H1 (cell line): ENCODE measurements around the gene MYH9. TPM values are rescaled to one million over a fixed set of nuclear protein-coding genes. Genes with fewer than 3 reads are reported as not detected.

ENCODE experiments used
- CTCF ChIA-PET: fragments of 300-600 bp; sonication (Branson Sonifier 250); formaldehyde crosslinking; loops from one replicate; lab custom pipeline; 2021; ENCODE audit not compliant: partially characterized antibody; lab: Charles Lee
- POLR2A ChIA-PET: fragments of 300-600 bp; sonication (Branson Sonifier 250); formaldehyde crosslinking; loops from one replicate; lab custom pipeline; 2021; ENCODE audit warnings: inconsistent platforms; ENCODE audit not compliant: partially characterized antibody; lab: Charles Lee
- DNase-seq, 2 experiments: peaks; one replicate each; pipeline versions ENCODE4 v3.0.0 to v3.0.0-alpha.2; 2010 to 2022; ENCODE audit warnings: low spot score in 2 of 2, low read depth in 1 of 2, mixed read lengths in 1 of 2
- FAIRE-seq: peaks from 2 replicates; lab custom pipeline; 2011; peaks lifted over from hg19 to GRCh38; lab: Jason Lieb, UNC
- H2AFZ ChIP-seq: 2 replicates; pipeline ENCODE4 v1.8.1; 2012; ENCODE audit warnings: low read length, inconsistent platforms
- H2AK5ac ChIP-seq: 2 replicates; pipeline ENCODE4 v1.6.1; 2013; ENCODE audit warnings: low read depth, low read length
- H2BK120ac ChIP-seq: replicated peaks from 2 replicates; pipeline ENCODE3; 2013; ENCODE audit warnings: low read depth, low read length, inconsistent platforms
- H2BK12ac ChIP-seq: 2 replicates; pipeline ENCODE4 v1.6.1; 2013; ENCODE audit warnings: low read depth, low read length
- H2BK15ac ChIP-seq: 2 replicates; pipeline ENCODE4 v1.6.1; 2013; ENCODE audit warnings: low read length
- H2BK20ac ChIP-seq: 2 replicates; pipeline ENCODE4 v1.6.1; 2013; ENCODE audit warnings: low read length
- H2BK5ac ChIP-seq: 2 replicates; pipeline ENCODE4 v1.6.1; 2013; ENCODE audit warnings: low read depth, low read length
- H3K14ac ChIP-seq: 2 replicates; pipeline ENCODE4 v1.6.1; 2013; ENCODE audit warnings: inconsistent platforms; ENCODE audit not compliant: insufficient read length
- H3K18ac ChIP-seq: 2 replicates; pipeline ENCODE4 v1.6.1; 2013; ENCODE audit warnings: low read length; ENCODE audit errors: extremely low read depth
- H3K23ac ChIP-seq: 2 replicates; pipeline ENCODE4 v1.6.1; 2013; ENCODE audit warnings: inconsistent platforms; ENCODE audit not compliant: insufficient read length
- H3K23me2 ChIP-seq: 2 replicates; pipeline ENCODE4 v1.6.1; 2013; ENCODE audit warnings: low read depth, low read length
- H3K27ac ChIP-seq: 2 replicates; pipeline ENCODE4 v1.6.1; 2011; ENCODE audit warnings: low read depth, low read length, inconsistent platforms
- H3K27me3 ChIP-seq, 4 experiments: replicated peaks in 1 of 4; 1 replicate in 1 of 4; 2 replicates in 3 of 4; pipeline versions ENCODE4 v1.6.1 to v1.8.1; 2011 to 2013; ENCODE audit warnings: low read length in 3 of 4, mild to moderate bottlenecking in 3 of 4, inconsistent platforms in 2 of 4, mixed read lengths in 2 of 4, moderate library complexity in 1 of 4; ENCODE audit not compliant: control insufficient read depth in 3 of 4, insufficient read depth in 3 of 4; ENCODE audit errors: extremely low read depth in 1 of 4
- H3K36me3 ChIP-seq, 4 experiments: 2 replicates each; pipeline versions ENCODE4 v1.6.1 to v1.8.1; 2011 to 2013; ENCODE audit warnings: mild to moderate bottlenecking in 4 of 4, low read length in 3 of 4, moderate library complexity in 2 of 4, control low read depth in 1 of 4, inconsistent platforms in 1 of 4; ENCODE audit not compliant: insufficient read depth in 4 of 4, control insufficient read depth in 2 of 4
- H3K4ac ChIP-seq: replicated peaks from 2 replicates; pipeline ENCODE3; 2013; ENCODE audit warnings: low read length, low read depth, mixed read lengths, inconsistent platforms; ENCODE audit not compliant: insufficient read length
- H3K4me1 ChIP-seq, 4 experiments: replicated peaks in 1 of 4; 1 replicate in 1 of 4; 2 replicates in 3 of 4; pipeline versions ENCODE4 v1.6.1 to v1.8.1; 2011 to 2013; ENCODE audit warnings: low read length in 3 of 4, inconsistent platforms in 2 of 4, mixed read lengths in 1 of 4; ENCODE audit not compliant: insufficient read depth in 4 of 4, control insufficient read depth in 3 of 4
- H3K4me2 ChIP-seq, 2 experiments: 2 replicates each; pipeline versions ENCODE4 v1.6.1 to v1.8.1; 2011 to 2013; ENCODE audit warnings: low read depth in 2 of 2, low read length in 2 of 2, control low read depth in 1 of 2, inconsistent platforms in 1 of 2, mild to moderate bottlenecking in 1 of 2; ENCODE audit not compliant: insufficient read depth in 1 of 2
- H3K4me3 ChIP-seq, 4 experiments: fragments of 200-600, 300-600 bp in 1 of 4; sonication (generic), shearing (Covaris generic), sonication (Bioruptor Twin) in 1 of 4; 2 replicates each; pipeline versions ENCODE4 v1.5.1 to v1.8.1; 2011 to 2016; ENCODE audit warnings: low read length in 4 of 4, low read depth in 3 of 4, control low read depth in 2 of 4, inconsistent platforms in 2 of 4, mild to moderate bottlenecking in 2 of 4, mixed read lengths in 1 of 4, moderate library complexity in 1 of 4; ENCODE audit not compliant: insufficient read depth in 2 of 4; ENCODE audit errors: extremely low read depth in 1 of 4
- H3K56ac ChIP-seq: replicated peaks from 2 replicates; pipeline ENCODE3; 2013; ENCODE audit warnings: low read depth, mild to moderate bottlenecking, mixed read lengths, low read length, inconsistent platforms; ENCODE audit not compliant: insufficient read length
- H3K79me1 ChIP-seq: 2 replicates; pipeline ENCODE4 v1.6.1; 2013; ENCODE audit warnings: low read depth, low read length, control low read depth
- H3K79me2 ChIP-seq, 2 experiments: 2 replicates each; pipeline versions ENCODE4 v1.6.1 to v1.8.1; 2012 to 2013; ENCODE audit warnings: low read length in 2 of 2, mild to moderate bottlenecking in 2 of 2, inconsistent platforms in 1 of 2; ENCODE audit not compliant: insufficient read depth in 2 of 2, control insufficient read depth in 1 of 2
- H3K9ac ChIP-seq, 4 experiments: replicated peaks in 1 of 4; 1 replicate in 1 of 4; 2 replicates in 3 of 4; pipeline versions ENCODE4 v1.6.1 to v1.8.1; 2011 to 2013; ENCODE audit warnings: low read depth in 3 of 4, low read length in 3 of 4, control low read depth in 2 of 4, mild to moderate bottlenecking in 2 of 4, moderate library complexity in 2 of 4, inconsistent platforms in 1 of 4; ENCODE audit errors: extremely low read depth in 1 of 4
- H3K9me3 ChIP-seq, 2 experiments: 2 replicates each; pipeline versions ENCODE4 v1.6.1 to v1.8.1; 2012 to 2013; ENCODE audit warnings: mild to moderate bottlenecking in 2 of 2, moderate library complexity in 2 of 2, control low read depth in 1 of 2, inconsistent platforms in 1 of 2, low read depth in 1 of 2, low read length in 1 of 2, mixed read lengths in 1 of 2; ENCODE audit not compliant: insufficient read depth in 2 of 2
- H4K20me1 ChIP-seq, 2 experiments: replicated peaks in 1 of 2; 2 replicates each; pipeline versions ENCODE3 to v1.8.1; 2011 to 2013; ENCODE audit warnings: inconsistent platforms in 2 of 2, low read length in 2 of 2, mild to moderate bottlenecking in 1 of 2; ENCODE audit not compliant: insufficient read depth in 2 of 2, control insufficient read depth in 1 of 2
- H4K5ac ChIP-seq: 2 replicates; pipeline ENCODE4 v1.6.1; 2013; ENCODE audit warnings: low read length, low read depth, mixed read lengths, inconsistent platforms; ENCODE audit not compliant: insufficient read length
- H4K8ac ChIP-seq: 2 replicates; pipeline ENCODE4 v1.8.0; 2013; ENCODE audit warnings: mild to moderate bottlenecking, moderate library complexity, low read length, inconsistent platforms; ENCODE audit not compliant: insufficient read depth; ENCODE audit errors: extremely low read depth
- H4K91ac ChIP-seq: replicated peaks from 2 replicates; pipeline ENCODE3; 2013; ENCODE audit warnings: low read length, mixed read lengths, inconsistent platforms; ENCODE audit not compliant: insufficient read length
- ATF3 ChIP-seq: IDR thresholded peaks from 2 replicates; pipeline ENCODE4 v1.6.1; 2011; ENCODE audit warnings: low read depth, mild to moderate bottlenecking, low read length; ENCODE audit not compliant: insufficient read depth
- CBX8 ChIP-seq: fragments of 300-800, 300-1000 bp; sonication (generic); IDR thresholded peaks from 2 replicates; pipeline ENCODE4 v1.7.1; 2016; ENCODE audit warnings: low read depth, low read length, borderline replicate concordance
- CEBPB ChIP-seq: IDR thresholded peaks from 2 replicates; pipeline ENCODE4 v1.6.1; 2012; ENCODE audit warnings: low read depth, low read length
- CREB1 ChIP-seq: IDR thresholded peaks from 2 replicates; pipeline ENCODE4 v1.6.1; 2012; ENCODE audit warnings: inconsistent platforms
- EZH2 ChIP-seq: fragments of 200-600 bp; sonication (generic); IDR thresholded peaks from 2 replicates; pipeline ENCODE4 v1.7.1; 2012; ENCODE audit warnings: low read depth, mild to moderate bottlenecking, moderate library complexity, low read length, inconsistent platforms; ENCODE audit not compliant: severe bottlenecking
- HDAC6 ChIP-seq: IDR thresholded peaks from one replicate; pipeline ENCODE4 v1.7.1; 2012; ENCODE audit warnings: low read depth, mild to moderate bottlenecking, inconsistent platforms, low read length, moderate library complexity
- JUND ChIP-seq: IDR thresholded peaks from 2 replicates; pipeline ENCODE4 v1.6.1; 2011; ENCODE audit warnings: mild to moderate bottlenecking, improper control_type of control experiment, low read length
- KDM1A ChIP-seq: fragments of 200-600, 300-600 bp; sonication (generic); IDR thresholded peaks from 2 replicates; pipeline ENCODE4 v1.7.1; 2016; ENCODE audit warnings: mild to moderate bottlenecking, low read length, borderline replicate concordance
- MAFK ChIP-seq: IDR thresholded peaks from 2 replicates; pipeline ENCODE4 v1.6.1; 2012; ENCODE audit warnings: low read depth, mild to moderate bottlenecking, improper control_type of control experiment, low read length
- NRF1 ChIP-seq: IDR thresholded peaks from 2 replicates; pipeline ENCODE4 v1.6.1; 2011; ENCODE audit warnings: mild to moderate bottlenecking, low read depth, low read length, improper control_type of control experiment
- POLR2A ChIP-seq, 2 experiments: IDR thresholded peaks; 1 replicate in 1 of 2; 2 replicates in 1 of 2; pipeline ENCODE4 v1.6.1; 2011; ENCODE audit warnings: low read depth in 2 of 2, low read length in 2 of 2, mild to moderate bottlenecking in 2 of 2; ENCODE audit errors: control extremely low read depth in 1 of 2
- SIRT6 ChIP-seq: IDR thresholded peaks from one replicate; pipeline ENCODE4 v1.7.1; 2012; ENCODE audit warnings: low read length, inconsistent platforms
- SIX5 ChIP-seq: IDR thresholded peaks from 2 replicates; pipeline ENCODE4 v1.6.1; 2011; ENCODE audit warnings: mild to moderate bottlenecking, low read depth, low read length
- TAF1 ChIP-seq: IDR thresholded peaks from 2 replicates; pipeline ENCODE4 v1.6.1; 2011; ENCODE audit warnings: mild to moderate bottlenecking, low read depth, low read length
- WGBS, 2 experiments: shearing (Covaris generic) in 1 of 2; methylation state at CpG; one replicate each; pipeline versions ENCODE4 v1.1.6 to v1.1.7; 2013 to 2015; ENCODE audit warnings: low lambda C conversion rate in 2 of 2, mixed read lengths in 2 of 2, inconsistent platforms in 1 of 2, low coverage in 1 of 2, missing lambda C conversion rate in 1 of 2; ENCODE audit not compliant: insufficient replicate concordance in 2 of 2, insufficient coverage in 1 of 2, insufficient read length in 1 of 2; ENCODE audit errors: extremely low coverage in 1 of 2, missing lambda C conversion rate in 1 of 2; 5-methylcytosine and 5-hydroxymethylcytosine counted together
- polyA plus RNA-seq, 7 experiments: library from polyadenylated mRNA; depleted of rRNA in 3 of 7; stranded (reverse) in 5 of 7; unstranded in 2 of 7; fragments of >200 nt in 5 of 7; fragments of 200-250 nt in 2 of 7; gene quantifications; 1 replicate in 5 of 7; 2 replicates in 1 of 7; 4 replicates in 1 of 7; pipeline versions ENCODE4 v1.2.1 to v1.2.3, GENCODE V29; 2011 to 2013; ENCODE audit warnings: missing spikeins in 2 of 7, mixed read lengths in 2 of 7
- total RNA-seq: library from RNA; stranded (reverse); fragmentation: NEBNext Ultra II Directional; extraction: Animal tissue kit (Norgen Biotek cat#: 25700); gene quantifications from 2 replicates; pipeline ENCODE4 v1.2.1, GENCODE V29; 2021
- TF ChIP-seq, protein P1 (sequence below): IDR thresholded peaks from 2 replicates; pipeline ENCODE4 v1.6.1; 2012; ENCODE audit warnings: inconsistent platforms

Gene MYH9
- total and polyA plus RNA-seq, 2 of the 8 experiments (the other 6 are each of a cell fraction or from before 2014, with no cell fraction given): 24.9 to 322 TPM

DNA sequence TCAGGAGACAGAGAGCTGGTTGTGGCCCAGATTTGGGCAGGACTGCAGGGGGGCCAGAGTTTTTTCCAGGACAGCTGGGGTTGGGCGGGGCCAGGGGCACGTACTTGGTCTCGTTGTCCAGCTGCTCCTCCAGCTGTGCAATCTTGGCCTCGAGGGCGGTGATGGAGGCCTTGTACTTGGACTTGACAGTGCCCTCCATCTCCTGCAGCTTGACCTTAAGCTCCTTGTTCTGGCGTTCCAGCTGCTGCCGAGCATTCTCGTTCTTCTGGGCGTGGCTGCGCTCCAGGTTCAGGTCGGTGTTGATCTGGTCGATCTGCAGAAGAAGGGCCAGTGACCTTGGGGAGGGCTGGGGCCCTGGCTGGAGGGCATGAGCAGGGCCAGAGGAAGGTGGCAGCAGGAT lies 102.8 kb downstream of the MYH9 start:
- no peak overlapping the region for H3K4ac ChIP-seq
- FAIRE-seq (no peak), DNase-seq (no peak)
- no peak overlapping the region for H3K4me3 ChIP-seq
- no peak overlapping the region for H4K5ac ChIP-seq
- H2BK5ac ChIP-seq: no peak overlapping the region
- H3K79me2 ChIP-seq: no peaks in the 10 kb centered on the region
- no peak overlapping the region for H2BK15ac ChIP-seq
- WGBS, 2 experiments: 91% methylated on average over 12 of the region's 12 CpGs; no CpG with 5 or more reads in 1 of the 2 experiments
- peaks cover 48 to 75% (median 68%) of the 10 kb centered on the region in 4 experiments for H3K36me3 ChIP-seq
- no peak overlapping the region for H2AFZ ChIP-seq
- H2BK12ac ChIP-seq: no peak overlapping the region
- H3K9ac ChIP-seq: no peak overlapping the region
- no peak overlapping the region for H2BK120ac ChIP-seq
- H3K18ac ChIP-seq: no peak overlapping the region
- ChIA-PET CTCF (interaction anchor here (0.9 to 8.0 kb wide), 11 partner anchors 8 to 205 kb away, joined by 3 to 159 read pairs (median 7); partner anchors contain the start of gene APOL2), POLR2A (no interaction called here)
- H3K9me3 ChIP-seq: no peaks in the 10 kb centered on the region
- H2BK20ac ChIP-seq: no peak overlapping the region
- H3K4me1 ChIP-seq: peaks cover 0 to 3% (median 0%) of the 10 kb centered on the region in 4 experiments; a peak in 3 of 7 replicates
- H3K79me1 ChIP-seq: no peaks in the 10 kb centered on the region
- no peak overlapping the region for H3K4me2 ChIP-seq
- no peak overlapping the region for H3K56ac ChIP-seq
- no peak overlapping the region; the same call in 1 of the 2 replicates for H4K8ac ChIP-seq
- H3K14ac ChIP-seq: no peak overlapping the region
- no peaks in the 10 kb centered on the region for H3K27me3 ChIP-seq
- no peaks in the 10 kb centered on the region for H3K23me2 ChIP-seq
- peaks cover 0 to 11% of the 10 kb centered on the region in 2 experiments for H4K20me1 ChIP-seq
- no peak overlapping the region for H3K23ac ChIP-seq
- no peak overlapping the region for H3K27ac ChIP-seq
- H4K91ac ChIP-seq: no peak overlapping the region
- no peak overlapping the region for H2AK5ac ChIP-seq
- TF ChIP-seq HDAC6 (no peak), CBX8 (no peak), EZH2 (no peak), TAF1 (no peak), ATF3 (no peak), CEBPB (no peak), SIX5 (no peak), MAFK (no peak), KDM1A (no peak), POLR2A (IDR thresholded peaks at IDR 0.05; ENCODE audit: control extremely low read depth in 1 of 2, low read depth in 2 of 2, low read length in 2 of 2) (no peak), NRF1 (no peak), SIRT6 (no peak), JUND (no peak), CREB1 (no peak)
- TF ChIP-seq, protein P1, sequence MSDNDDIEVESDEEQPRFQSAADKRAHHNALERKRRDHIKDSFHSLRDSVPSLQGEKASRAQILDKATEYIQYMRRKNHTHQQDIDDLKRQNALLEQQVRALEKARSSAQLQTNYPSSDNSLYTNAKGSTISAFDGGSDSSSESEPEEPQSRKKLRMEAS: no peak
